GM19395 (cell line): ENCODE data around the gene MPHOSPH8.
"Not testable (repeated sequence)": the region's sequence is repeated elsewhere in the genome, so short reads cannot be mapped to it uniquely, and the experiment has no call there.

ENCODE experiments used
- ATAC-seq: cut with Tn5 transposase; IDR thresholded peaks from one replicate; pipeline ENCODE4 v1.9.1; 2021; ENCODE audit warnings: mild to moderate bottlenecking, moderate library complexity; ENCODE audit not compliant: unreplicated experiment

MPHOSPH8 gene

GRCh38 chr13:19680751-19681150 is 47.3 kb downstream of the MPHOSPH8 start:
- no peak for ATAC-seq

GRCh38 chr13:19681517-19681916 is 48.1 kb downstream of the MPHOSPH8 start:
- no peak for ATAC-seq

GRCh38 chr13:19685034-19685433 is 51.6 kb downstream of the MPHOSPH8 start:
- no peak for ATAC-seq

- no peak for ATAC-seq
Measured at GRCh38 chr13:19685437-19685836, 52.0 kb downstream of the MPHOSPH8 start.

DNA sequence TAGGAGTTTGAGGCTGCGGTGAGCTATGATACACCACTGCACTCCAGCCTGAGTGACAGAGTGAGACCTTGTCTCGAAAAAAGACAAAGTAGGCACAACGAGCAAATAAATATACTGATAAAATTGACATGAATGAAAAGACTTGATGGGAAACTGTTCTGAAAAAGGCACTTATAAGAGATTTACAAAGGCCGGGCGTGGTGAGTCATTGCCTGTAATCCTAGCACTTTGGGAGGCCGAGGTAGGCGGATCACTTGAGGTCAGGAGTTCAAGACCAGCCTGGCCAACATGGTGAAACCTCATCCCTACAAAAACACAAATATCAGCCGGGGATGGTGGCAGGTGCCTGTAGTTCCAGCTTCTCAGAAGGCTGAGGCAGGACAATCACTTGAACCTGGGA is 58.0 kb downstream of the MPHOSPH8 start:
- ATAC-seq, result not testable (repeated sequence)

- no peak for ATAC-seq
Measured at GRCh38 chr13:19695428-19695827, 62.0 kb downstream of the MPHOSPH8 start.

DNA sequence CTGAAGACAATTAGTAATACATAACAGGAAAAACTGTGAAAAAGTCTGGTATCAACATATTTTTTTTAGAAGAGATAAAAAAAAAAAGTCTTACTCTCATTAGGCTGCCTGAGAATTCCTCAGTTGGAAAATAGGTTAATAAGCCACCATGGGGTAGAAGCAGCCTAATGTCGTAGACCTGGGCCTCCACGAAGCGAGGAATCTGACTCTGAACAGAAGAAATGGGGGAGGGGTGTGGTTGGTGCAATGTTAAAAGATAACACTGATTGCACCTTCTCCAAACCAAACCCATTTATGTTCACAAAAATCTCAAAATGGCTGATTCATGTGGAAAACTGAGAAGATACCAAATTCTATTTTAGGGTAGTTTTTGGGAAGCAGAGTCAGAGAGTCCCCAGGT is 62.4 kb downstream of the MPHOSPH8 start:
- no peak for ATAC-seq

- ATAC-seq, result not testable (repeated sequence)
Measured at GRCh38 chr13:19700963-19701362, 67.5 kb downstream of the MPHOSPH8 start.

GRCh38 chr13:19701619-19702018 is 68.2 kb downstream of the MPHOSPH8 start:
- not testable (repeated sequence) for ATAC-seq

GRCh38 chr13:19704256-19704655 is 70.8 kb downstream of the MPHOSPH8 start:
- ATAC-seq, result not testable (repeated sequence)

- not testable (repeated sequence) for ATAC-seq
Measured at GRCh38 chr13:19709039-19709438, 75.6 kb downstream of the MPHOSPH8 start.

GRCh38 chr13:19709782-19710181 is 76.3 kb downstream of the MPHOSPH8 start:
- ATAC-seq, result not testable (repeated sequence)

DNA sequence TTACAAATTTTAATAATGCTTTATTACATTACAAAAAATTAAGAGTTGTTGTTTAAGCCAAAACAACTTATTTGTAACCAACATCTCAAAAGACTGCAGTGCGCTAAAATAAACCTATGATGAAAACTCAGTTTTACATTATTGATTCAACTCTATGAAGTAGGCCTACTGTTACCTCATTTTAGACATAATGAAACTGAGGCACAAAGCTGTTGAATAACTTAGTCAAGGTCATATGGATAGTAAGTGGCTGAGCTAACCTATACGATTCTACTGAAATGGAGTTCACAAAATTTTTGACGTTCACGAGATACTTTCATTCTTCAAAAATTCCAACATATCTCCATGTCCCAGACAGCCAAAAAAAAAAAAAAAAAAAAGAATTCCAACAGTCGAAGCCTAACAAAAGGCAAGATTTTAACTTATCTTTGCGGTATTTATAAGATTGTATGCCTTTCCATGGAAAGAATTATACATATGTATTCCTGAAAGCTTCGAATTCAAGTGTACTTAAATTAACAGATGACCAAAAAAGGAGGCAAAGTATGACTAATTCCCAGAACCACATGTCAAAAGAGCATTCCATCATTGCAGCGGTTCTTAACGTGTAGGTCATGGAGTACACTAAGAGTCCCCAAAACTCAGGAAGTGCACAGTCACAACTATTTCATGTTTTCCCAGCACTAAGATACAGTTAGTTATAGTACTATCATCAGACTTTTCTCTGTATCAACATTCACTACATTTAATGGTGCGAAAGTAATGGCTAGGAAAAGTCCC is 79.9 kb downstream of the MPHOSPH8 start:
- ATAC-seq, result no peak

GRCh38 chr13:19720039-19720438 is 86.6 kb downstream of the MPHOSPH8 start:
- ATAC-seq, result no peak
